ENCODE data around the gene UGT1A5.

DNA sequence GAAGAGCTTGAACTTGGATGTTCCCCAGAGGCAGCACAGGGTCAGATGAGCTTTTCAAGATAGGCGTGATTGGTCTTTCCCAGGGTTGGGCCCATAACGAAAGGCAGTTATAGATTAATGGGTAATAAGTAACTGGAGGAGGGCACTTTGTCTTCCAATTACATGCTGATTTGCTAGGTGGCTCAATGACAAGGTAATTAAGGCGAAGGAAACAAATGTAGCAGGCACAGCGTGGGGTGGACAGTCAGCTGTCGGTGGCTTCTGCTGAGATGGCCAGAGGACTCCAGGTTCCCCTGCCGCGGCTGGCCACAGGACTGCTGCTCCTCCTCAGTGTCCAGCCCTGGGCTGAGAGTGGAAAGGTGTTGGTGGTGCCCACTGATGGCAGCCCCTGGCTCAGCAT, 5.8 kb downstream of the UGT1A5 start, which contains the start of gene UGT1A4:
- TF ChIP-seq, protein P1, sequence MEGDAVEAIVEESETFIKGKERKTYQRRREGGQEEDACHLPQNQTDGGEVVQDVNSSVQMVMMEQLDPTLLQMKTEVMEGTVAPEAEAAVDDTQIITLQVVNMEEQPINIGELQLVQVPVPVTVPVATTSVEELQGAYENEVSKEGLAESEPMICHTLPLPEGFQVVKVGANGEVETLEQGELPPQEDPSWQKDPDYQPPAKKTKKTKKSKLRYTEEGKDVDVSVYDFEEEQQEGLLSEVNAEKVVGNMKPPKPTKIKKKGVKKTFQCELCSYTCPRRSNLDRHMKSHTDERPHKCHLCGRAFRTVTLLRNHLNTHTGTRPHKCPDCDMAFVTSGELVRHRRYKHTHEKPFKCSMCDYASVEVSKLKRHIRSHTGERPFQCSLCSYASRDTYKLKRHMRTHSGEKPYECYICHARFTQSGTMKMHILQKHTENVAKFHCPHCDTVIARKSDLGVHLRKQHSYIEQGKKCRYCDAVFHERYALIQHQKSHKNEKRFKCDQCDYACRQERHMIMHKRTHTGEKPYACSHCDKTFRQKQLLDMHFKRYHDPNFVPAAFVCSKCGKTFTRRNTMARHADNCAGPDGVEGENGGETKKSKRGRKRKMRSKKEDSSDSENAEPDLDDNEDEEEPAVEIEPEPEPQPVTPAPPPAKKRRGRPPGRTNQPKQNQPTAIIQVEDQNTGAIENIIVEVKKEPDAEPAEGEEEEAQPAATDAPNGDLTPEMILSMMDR (conservative IDR thresholded peaks at IDR 0.05; ENCODE audit: low read depth, low read length), result no peak
- TF ChIP-seq, protein P2, sequence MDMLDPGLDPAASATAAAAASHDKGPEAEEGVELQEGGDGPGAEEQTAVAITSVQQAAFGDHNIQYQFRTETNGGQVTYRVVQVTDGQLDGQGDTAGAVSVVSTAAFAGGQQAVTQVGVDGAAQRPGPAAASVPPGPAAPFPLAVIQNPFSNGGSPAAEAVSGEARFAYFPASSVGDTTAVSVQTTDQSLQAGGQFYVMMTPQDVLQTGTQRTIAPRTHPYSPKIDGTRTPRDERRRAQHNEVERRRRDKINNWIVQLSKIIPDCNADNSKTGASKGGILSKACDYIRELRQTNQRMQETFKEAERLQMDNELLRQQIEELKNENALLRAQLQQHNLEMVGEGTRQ (IDR thresholded peaks at IDR 0.05; ENCODE audit: low read depth, low read length), result no peak
- TF ChIP-seq BHLHE40 (IDR thresholded peaks at IDR 0.05; ENCODE audit: low read depth, low read length), result no peak
- no peak for TF ChIP-seq NFE2L2 (IDR thresholded peaks at IDR 0.05; ENCODE audit: low read depth, low read length)
- no peak for TF ChIP-seq MAFK (IDR thresholded peaks at IDR 0.05; ENCODE audit: low read depth, low read length)
- no peak for TF ChIP-seq FOS (IDR thresholded peaks at IDR 0.05; ENCODE audit: low read depth, low read length)
- no peak for TF ChIP-seq MXI1 (IDR thresholded peaks at IDR 0.05; ENCODE audit: borderline replicate concordance, low read depth, low read length)
- TF ChIP-seq RFX5 (IDR thresholded peaks at IDR 0.05; ENCODE audit: low read depth, low read length), result no peak
- TF ChIP-seq RAD21 (IDR thresholded peaks at IDR 0.05; ENCODE audit: low read length), result no peak
- no peak for TF ChIP-seq POLR2A (IDR thresholded peaks at IDR 0.05; ENCODE audit: low read depth, low read length)
- no peak for TF ChIP-seq MAZ (IDR thresholded peaks at IDR 0.05; ENCODE audit: borderline replicate concordance, low read depth, low read length)
- no peak for TF ChIP-seq SMC3 (IDR thresholded peaks at IDR 0.05; ENCODE audit: low read depth, low read length)
- no peak for TF ChIP-seq CEBPB (IDR thresholded peaks at IDR 0.05; ENCODE audit: low read depth, low read length)
- TF ChIP-seq RCOR1 (IDR thresholded peaks at IDR 0.05; ENCODE audit: insufficient replicate concordance, low read length), result no peak
